GM12875 (cell line): ENCODE results near the gene BABAM2.
"Not testable (repeated sequence)": the region's sequence is repeated elsewhere in the genome, so short reads cannot be mapped to it uniquely, and the experiment has no call there.

Experiments
- H3K4me3 ChIP-seq: one replicate; pipeline ENCODE4 v1.5.1; 2011; ENCODE audit warnings: low read depth, low read length, control low read depth
- CTCF ChIP-seq: IDR thresholded peaks from 2 replicates; pipeline ENCODE4 v1.5.1; 2011; ENCODE audit warnings: low read depth, mild to moderate bottlenecking, control low read depth, inconsistent platforms, low read length, moderate library complexity, borderline replicate concordance; ENCODE audit not compliant: insufficient read depth

BABAM2 gene

GRCh38 chr2:27863146-27863545 is 27.4 kb upstream of the BABAM2 start:
- H3K4me3 ChIP-seq, result no peak overlapping the region
- no peak for TF ChIP-seq CTCF

DNA sequence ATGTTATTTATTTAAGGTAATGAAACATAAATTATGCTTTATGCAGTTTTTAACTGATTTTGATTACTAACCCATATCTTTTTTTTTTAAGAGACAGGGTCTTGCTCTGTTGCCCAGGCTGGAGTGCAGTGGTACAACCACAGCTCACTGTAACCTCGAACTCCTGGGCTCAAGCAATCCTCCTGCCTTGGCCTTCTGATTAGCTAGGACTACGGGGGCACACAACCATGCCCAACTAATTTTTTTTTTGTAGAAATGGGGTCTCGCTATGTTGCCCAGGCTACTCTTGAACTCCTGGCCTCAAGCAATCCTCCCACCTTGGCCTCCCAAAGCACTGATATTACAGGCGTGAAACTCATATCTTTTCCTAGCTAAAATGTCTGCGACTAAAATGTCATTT is 26.6 kb upstream of the BABAM2 start:
- H3K4me3 ChIP-seq, result not testable (repeated sequence)

GRCh38 chr2:27866237-27866636 is 24.3 kb upstream of the BABAM2 start:
- no peak overlapping the region for H3K4me3 ChIP-seq
- no peak for TF ChIP-seq CTCF

DNA sequence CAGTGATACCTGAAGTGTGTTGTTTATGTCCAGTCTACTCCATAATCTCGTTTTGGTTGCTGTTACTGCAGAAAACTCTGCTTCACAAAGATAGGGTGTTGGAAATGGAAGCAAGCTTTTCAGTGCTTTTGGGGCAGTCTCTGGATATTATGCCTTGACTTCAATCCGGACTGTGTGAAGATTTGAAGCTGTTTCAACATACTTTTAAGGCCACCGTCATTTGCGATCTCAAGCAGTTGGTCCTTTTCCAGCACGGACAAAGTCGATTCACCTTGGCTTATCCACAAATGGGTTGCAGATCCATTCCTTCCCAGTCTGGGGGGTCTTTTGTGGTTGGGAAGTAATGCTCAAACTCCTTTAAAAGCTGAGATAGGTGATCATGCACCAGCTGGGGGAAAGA is 20.8 kb upstream of the BABAM2 start:
- no peak overlapping the region for H3K4me3 ChIP-seq
- TF ChIP-seq CTCF, result no peak

GRCh38 chr2:27870724-27871123 is 19.8 kb upstream of the BABAM2 start:
- no peak overlapping the region for H3K4me3 ChIP-seq
- TF ChIP-seq CTCF, result no peak

DNA sequence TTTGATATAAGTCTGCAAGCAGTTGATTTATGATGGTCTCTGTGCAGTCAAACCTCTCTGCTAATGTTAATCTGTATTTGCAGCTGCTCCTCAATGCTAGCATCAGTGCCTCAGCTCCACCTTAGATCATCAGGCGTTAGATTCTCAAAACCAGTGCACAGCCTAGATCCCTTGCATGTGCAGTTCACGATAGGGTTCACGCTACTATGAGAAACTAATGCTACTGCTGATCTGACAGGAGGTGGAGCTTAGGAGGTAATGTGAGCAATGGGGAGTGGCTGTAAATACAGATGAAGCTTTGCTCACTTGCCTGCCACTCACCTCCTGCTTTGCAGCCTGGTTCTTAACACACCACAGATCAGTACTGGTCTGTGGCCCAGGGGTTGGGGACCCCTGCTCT is 18.7 kb upstream of the BABAM2 start:
- no peak for TF ChIP-seq CTCF
- no peak overlapping the region for H3K4me3 ChIP-seq

DNA sequence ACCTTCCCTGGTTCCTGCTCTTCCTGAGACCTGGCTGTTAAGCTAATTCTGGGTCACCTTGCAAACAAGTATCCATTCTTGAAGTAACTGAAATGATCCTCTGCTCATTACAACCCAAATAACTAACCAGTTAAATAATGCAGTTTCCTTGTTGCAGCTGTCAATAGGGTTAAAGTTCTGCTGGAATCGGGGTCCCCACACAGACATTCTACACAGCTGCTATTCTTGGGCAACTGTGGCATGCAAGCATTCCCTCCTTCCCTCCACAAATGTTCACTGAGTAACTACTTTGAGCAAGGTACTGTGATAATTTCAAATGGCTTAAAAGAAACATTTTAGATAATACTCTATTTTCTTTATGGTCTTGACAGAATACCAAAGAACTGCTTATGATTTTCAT is 17.4 kb upstream of the BABAM2 start:
- no peak overlapping the region for H3K4me3 ChIP-seq
- no peak for TF ChIP-seq CTCF
